Fibroblast of gingiva (primary cell): ENCODE measurements around the gene ATXN2.

Experiments used
- DNase-seq: peaks from one replicate; pipeline ENCODE4 v3.0.0-alpha.2; 2011; ENCODE audit warnings: low read depth

ATXN2 gene

GRCh38 chr12:111451649-111452129 is 147.4 kb downstream of the ATXN2 start:
- peak; percentile 54 for DNase-seq

- peak; percentile 4 for DNase-seq
Measured at GRCh38 chr12:111451232-111451631, 147.9 kb downstream of the ATXN2 start.

DNA sequence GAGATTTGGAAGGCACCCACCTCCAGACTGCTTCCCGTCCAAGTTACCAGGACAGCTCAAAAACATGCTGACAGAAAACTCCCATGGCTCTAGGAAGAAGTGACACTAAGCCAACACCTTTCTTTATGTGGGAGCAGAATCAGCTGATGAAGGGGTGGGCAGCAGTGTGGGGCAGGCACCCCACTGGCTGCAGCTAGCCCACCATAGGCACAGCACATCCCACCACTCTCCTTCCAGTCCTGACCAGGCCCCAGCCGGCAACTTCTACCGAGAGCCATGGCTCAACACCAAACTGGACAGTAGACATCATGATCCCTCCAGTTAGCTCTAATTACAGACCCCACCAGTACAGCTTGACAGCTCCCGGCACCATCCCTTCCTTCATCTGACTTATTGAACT is 148.4 kb downstream of the ATXN2 start:
- DNase-seq = no peak

GRCh38 chr12:111448846-111449790 is 150.0 kb downstream of the ATXN2 start:
- no peak for DNase-seq

GRCh38 chr12:111448266-111448830 is 150.8 kb downstream of the ATXN2 start:
- no peak for DNase-seq

DNA sequence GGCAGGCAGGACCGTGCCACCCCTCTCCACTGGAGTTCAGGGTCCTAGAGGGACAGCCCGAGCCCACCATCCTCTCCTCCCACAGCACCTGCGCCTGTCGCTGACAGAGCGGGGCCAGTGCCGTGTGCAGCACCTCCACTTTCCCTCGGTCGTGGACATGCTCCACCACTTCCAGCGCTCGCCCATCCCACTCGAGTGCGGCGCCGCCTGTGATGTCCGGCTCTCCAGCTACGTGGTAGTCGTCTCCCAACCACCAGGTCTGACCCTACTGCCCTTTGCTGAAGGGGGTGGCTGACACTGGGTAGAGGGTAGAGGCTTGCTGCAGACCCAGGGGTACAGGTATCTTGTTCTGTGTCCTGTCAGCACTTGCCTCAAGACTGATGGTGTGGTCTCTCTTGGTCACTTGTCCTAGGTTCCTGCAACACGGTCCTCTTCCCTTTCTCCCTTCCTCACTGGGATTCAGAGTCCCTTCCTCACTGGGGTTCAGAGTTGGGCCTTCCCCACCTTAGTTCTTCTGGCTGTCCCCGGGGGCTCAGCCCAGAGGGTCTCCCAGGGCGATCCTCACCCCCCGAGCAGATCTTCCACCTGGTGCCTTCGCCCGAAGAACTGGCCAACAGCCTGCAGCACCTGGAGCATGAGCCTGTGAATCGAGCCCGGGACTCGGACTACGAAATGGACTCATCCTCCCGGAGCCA is 151.4 kb downstream of the ATXN2 start:
- DNase-seq = no peak

DNA sequence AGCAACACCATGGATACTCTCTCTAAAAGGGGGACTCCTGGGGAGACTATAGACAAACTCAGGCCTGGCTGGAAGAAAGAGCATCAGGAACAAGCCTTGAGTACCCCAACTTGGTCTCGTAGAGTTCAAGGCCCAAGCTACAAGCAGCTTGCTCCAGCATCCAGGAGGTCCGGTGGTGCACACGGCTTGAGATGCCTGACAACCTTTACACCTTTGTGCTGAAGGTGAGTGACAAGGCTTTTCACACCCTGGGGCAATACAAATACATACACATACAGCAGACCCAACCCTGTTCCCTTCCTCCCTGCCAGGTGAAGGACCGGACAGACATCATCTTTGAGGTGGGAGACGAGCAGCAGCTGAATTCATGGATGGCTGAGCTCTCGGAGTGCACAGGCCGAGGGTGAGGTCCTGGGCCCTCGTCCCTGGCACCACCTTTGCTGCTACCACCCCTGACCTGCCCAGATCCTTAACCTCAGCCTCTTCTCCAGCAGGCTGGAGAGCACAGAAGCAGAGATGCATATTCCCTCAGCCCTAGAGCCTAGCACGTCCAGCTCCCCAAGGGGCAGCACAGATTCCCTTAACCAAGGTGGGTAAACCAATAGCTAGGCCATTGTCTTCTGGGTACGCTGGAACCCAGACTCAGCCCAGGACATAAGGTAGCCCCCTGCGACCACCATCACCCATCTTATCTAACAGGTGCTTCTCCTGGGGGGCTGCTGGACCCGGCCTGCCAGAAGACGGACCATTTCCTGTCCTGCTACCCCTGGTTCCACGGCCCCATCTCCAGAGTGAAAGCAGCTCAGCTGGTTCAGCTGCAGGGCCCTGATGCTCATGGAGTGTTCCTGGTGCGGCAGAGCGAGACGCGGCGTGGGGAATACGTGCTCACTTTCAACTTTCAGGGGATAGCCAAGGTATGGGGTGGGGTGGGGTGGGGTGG is 152.2 kb downstream of the ATXN2 start:
- no peak for DNase-seq

GRCh38 chr12:111445726-111446581 is 153.2 kb downstream of the ATXN2 start:
- no peak for DNase-seq

DNA sequence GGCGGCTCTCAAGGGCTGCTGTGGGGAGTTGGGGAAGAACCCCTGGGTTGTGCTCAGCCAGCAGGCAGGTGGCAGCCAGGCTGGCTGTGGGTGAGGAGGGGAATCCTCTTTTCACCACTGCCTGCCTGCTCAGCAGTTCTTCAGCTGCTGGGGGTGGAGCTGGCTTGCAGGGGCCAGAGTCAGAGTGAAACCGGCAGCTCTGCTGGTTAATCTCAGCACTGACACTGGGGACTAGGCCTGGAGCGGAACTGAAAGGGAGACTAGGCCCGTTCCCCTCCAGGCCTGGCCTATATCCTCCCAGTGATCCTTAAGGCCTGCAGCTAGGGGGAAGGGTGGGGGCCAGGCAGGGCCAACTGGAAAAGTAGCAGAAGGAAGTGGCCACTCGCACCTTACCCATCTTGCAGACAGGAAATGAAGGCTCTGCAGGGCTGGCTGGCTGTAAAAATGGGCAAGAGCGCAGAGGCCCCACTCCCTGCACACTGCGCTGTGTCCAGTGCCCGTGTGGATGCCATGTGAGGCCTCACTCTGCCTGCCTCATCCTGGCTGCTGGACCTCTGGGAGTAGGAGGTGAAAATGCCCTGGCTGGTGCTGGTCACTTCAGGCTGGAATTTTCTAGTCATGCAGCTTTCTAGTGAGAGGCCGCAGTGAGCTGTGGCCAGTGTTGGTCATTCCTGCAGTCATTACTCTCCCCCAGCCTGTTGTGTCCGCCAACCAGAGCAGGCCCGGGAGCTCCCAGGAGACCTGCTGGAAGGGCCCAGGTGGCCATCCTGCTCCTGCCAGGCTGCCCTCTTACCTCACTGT is 154.0 kb downstream of the ATXN2 start:
- DNase-seq = no peak

DNA sequence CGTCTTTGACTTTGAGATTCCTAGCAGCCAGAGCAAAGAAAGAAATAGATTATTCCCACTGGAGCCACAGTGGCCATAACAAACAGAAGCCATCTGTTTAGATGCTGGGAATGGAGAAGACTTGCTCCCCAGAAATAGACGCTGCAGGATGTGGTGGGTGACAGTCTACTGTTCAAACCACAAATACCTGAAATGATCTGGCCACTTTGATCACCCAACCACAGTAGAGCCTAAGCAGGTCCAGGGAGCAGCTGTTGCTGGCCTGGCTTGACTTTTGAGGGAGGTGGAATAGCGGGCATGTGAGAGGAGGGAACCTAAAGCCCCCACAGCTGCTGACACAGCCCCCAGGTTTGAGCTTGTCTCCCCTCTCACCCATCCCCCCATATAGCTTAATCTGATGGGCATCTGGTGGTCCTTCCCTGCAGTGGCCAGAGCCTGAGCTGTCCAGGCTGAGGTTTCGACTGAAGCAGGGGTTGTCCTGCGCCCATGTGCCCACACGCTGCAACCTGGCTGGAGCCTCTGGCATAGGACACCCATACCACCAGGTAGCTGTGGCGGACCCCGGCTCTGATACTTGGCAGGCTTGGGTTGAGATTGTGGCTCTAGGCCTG is 154.7 kb downstream of the ATXN2 start:
- DNase-seq = no peak

GRCh38 chr12:111443586-111443985 is 155.5 kb downstream of the ATXN2 start:
- peak; percentile 57 for DNase-seq

DNA sequence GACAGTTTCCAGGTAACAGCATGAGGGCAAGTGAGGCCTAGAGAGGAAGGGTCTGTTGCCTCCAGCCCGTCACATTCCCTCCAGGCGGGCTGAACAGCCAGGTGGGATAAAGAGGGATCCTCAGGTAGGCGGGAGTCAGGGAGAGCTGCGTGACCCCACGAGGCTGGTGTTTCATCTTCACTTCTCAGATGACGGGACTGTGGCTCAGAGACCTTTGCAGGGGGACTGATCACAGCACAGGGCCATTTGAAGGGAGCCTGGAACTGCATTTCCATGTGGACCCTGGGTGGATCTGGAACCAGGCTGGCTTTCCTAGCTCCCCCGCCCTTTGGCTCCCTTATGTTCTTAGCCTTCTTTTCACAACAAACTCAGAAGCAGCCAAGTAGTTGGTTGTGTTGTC is 156.0 kb downstream of the ATXN2 start:
- no peak for DNase-seq

GRCh38 chr12:111442301-111443045 is 156.6 kb downstream of the ATXN2 start:
- no peak for DNase-seq

GRCh38 chr12:111441107-111441928 is 157.8 kb downstream of the ATXN2 start:
- DNase-seq = no peak

- no peak for DNase-seq
Measured at GRCh38 chr12:111440631-111441030, 158.5 kb downstream of the ATXN2 start.

GRCh38 chr12:111440152-111440551 is 159.0 kb downstream of the ATXN2 start:
- no peak for DNase-seq

DNA sequence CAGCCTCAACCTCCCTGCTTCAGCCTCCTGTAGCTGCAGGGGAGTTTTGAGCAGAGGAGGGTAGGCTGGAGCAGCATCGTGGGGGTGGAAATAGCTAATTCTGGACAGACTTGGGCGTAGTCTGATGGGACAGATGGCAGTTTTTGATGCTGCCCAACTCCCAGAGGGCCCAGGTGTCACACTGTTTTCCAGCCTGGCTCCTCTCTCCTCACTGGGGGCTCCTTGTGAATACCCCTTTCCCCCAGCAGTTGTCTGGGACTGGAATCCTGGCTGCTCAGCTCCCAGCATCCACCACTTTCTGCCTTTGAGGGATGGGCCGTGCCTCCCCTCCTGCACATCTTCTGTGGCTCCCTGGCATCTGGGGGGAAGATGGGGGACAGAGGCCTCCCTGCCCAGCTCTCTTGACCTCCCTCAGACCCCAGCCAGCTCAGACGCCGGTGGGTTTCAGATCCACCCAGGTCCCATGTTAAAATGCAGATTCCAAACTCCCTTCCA is 159.4 kb downstream of the ATXN2 start:
- no peak for DNase-seq

GRCh38 chr12:111438481-111438880 is 160.6 kb downstream of the ATXN2 start:
- DNase-seq = no peak
